ENCODE results near the gene SYNGR3. TPM values are rescaled to one million over a fixed set of nuclear protein-coding genes. Genes with fewer than 3 reads are reported as not detected.

SYNGR3 gene
- total RNA-seq, 1 donor from 2014 or later = 6.0 TPM

DNA sequence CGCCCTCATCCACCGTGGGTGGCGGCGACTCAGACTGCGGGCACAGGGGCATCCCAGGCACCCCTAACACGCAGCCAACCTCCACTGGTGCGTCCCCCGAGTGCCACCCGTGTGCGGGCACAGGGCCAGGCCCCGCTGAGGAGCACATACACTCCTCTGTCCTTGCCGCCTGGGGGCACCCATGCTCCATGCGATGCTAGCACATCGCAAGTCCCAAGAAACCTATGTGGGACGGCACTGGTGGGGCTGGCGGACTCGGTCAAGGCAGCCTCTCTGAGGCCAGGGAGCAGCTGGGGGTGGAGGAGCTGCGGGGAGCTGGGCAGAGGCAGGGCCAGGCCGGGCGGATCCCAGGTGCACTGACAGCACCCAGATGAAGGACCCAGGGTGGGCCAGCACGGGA, 15.9 kb downstream of the SYNGR3 start:
- H3K79me2 ChIP-seq (ENCODE audit: insufficient read depth, low read length) = peaks cover 94% of the 10 kb centered on the region
- H3K36me3 ChIP-seq (ENCODE audit: insufficient read depth, low read length) = peaks cover 2% of the 10 kb centered on the region
- Mint-ChIP-seq H3K4me1 (ENCODE audit: low read depth, unreplicated experiment) (peaks cover 18% of the 10 kb centered on the region), H3K27me3 (ENCODE audit: low read depth, unreplicated experiment) (no peaks in the 10 kb centered on the region), H3K27ac (ENCODE audit: unreplicated experiment) (no peak overlapping the region), H3K36me3 (ENCODE audit: low read depth, unreplicated experiment) (peaks cover 5% of the 10 kb centered on the region), H3K9me3 (ENCODE audit: unreplicated experiment) (no peaks in the 10 kb centered on the region), H3K4me3 (ENCODE audit: unreplicated experiment) (no peak overlapping the region)
- H2AFZ ChIP-seq (ENCODE audit: low read depth, low read length) = no peak overlapping the region
- FAIRE-seq = no peak
- H3K27me3 ChIP-seq (ENCODE audit: insufficient read depth, low read length) = no peaks in the 10 kb centered on the region
- no peak overlapping the region for H3K4me3 ChIP-seq (ENCODE audit: insufficient read depth, low read depth, low read length)
- peaks cover 41% of the 10 kb centered on the region for H3K4me1 ChIP-seq (ENCODE audit: insufficient read depth, low read length)
- no peak overlapping the region for H3K27ac ChIP-seq (ENCODE audit: low read depth, low read length)
- H3K4me2 ChIP-seq (ENCODE audit: low read length) = peak overlapping the region; percentile 15
- H4K20me1 ChIP-seq (ENCODE audit: insufficient read depth, low read length) = peaks cover 77% of the 10 kb centered on the region
- DNase-seq (ENCODE audit: low read depth) = no peak
- H3K9me3 ChIP-seq (ENCODE audit: insufficient read depth, low read depth, low read length) = no peaks in the 10 kb centered on the region
- H3K9ac ChIP-seq (ENCODE audit: low read length) = peak overlapping the region; percentile 10
- no peak for TF ChIP-seq EZH2 (IDR thresholded peaks at IDR 0.05; ENCODE audit: insufficient read depth, low read length)
- TF ChIP-seq, protein P1, sequence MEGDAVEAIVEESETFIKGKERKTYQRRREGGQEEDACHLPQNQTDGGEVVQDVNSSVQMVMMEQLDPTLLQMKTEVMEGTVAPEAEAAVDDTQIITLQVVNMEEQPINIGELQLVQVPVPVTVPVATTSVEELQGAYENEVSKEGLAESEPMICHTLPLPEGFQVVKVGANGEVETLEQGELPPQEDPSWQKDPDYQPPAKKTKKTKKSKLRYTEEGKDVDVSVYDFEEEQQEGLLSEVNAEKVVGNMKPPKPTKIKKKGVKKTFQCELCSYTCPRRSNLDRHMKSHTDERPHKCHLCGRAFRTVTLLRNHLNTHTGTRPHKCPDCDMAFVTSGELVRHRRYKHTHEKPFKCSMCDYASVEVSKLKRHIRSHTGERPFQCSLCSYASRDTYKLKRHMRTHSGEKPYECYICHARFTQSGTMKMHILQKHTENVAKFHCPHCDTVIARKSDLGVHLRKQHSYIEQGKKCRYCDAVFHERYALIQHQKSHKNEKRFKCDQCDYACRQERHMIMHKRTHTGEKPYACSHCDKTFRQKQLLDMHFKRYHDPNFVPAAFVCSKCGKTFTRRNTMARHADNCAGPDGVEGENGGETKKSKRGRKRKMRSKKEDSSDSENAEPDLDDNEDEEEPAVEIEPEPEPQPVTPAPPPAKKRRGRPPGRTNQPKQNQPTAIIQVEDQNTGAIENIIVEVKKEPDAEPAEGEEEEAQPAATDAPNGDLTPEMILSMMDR (IDR thresholded peaks at IDR 0.05; ENCODE audit: insufficient read depth, low read depth, low read length) = no peak

DNA sequence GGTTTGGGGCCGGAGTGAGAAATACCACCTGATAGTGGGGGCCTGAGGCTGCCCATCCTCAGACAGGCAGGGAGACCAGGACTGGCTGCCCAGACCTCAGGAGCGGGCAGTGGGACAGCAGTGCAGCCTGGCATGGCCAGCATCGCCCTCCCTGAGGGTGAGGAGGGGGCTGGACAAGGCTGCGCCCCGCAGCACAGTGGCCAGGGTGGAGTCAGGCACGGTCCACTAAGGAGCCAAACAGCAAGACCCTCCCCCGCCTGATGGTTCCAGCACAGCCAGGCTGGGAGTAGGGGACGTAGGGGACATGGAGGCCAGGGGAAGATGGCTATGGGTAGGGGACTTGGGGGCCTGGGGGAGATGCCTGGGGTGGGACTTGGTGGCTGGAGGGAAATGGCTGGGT, 16.5 kb downstream of the SYNGR3 start:
- Mint-ChIP-seq H3K4me3 (ENCODE audit: unreplicated experiment) (peak overlapping the region; percentile 45), H3K4me1 (ENCODE audit: low read depth, unreplicated experiment) (peaks cover 18% of the 10 kb centered on the region), H3K36me3 (ENCODE audit: low read depth, unreplicated experiment) (peaks cover 3% of the 10 kb centered on the region), H3K9me3 (ENCODE audit: unreplicated experiment) (no peaks in the 10 kb centered on the region), H3K27me3 (ENCODE audit: low read depth, unreplicated experiment) (no peaks in the 10 kb centered on the region), H3K27ac (ENCODE audit: unreplicated experiment) (no peak overlapping the region)
- FAIRE-seq (no peak), DNase-seq (ENCODE audit: low read depth) (no peak)
- Histone ChIP-seq H3K27ac (ENCODE audit: low read depth, low read length) (no peak overlapping the region), H4K20me1 (ENCODE audit: insufficient read depth, low read length) (peaks cover 72% of the 10 kb centered on the region), H3K36me3 (ENCODE audit: insufficient read depth, low read length) (peaks cover 2% of the 10 kb centered on the region), H2AFZ (ENCODE audit: low read depth, low read length) (no peak overlapping the region), H3K4me3 (ENCODE audit: insufficient read depth, low read depth, low read length) (no peak overlapping the region), H3K9me3 (ENCODE audit: insufficient read depth, low read depth, low read length) (no peaks in the 10 kb centered on the region), H3K9ac (ENCODE audit: low read length) (peak overlapping the region; percentile 10), H3K4me2 (ENCODE audit: low read length) (peak overlapping the region; percentile 15), H3K27me3 (ENCODE audit: insufficient read depth, low read length) (no peaks in the 10 kb centered on the region), H3K4me1 (ENCODE audit: insufficient read depth, low read length) (peaks cover 41% of the 10 kb centered on the region), H3K79me2 (ENCODE audit: insufficient read depth, low read length) (peaks cover 91% of the 10 kb centered on the region)
- TF ChIP-seq, protein P1 (IDR thresholded peaks at IDR 0.05; ENCODE audit: insufficient read depth, low read depth, low read length) = no peak
- TF ChIP-seq EZH2 (IDR thresholded peaks at IDR 0.05; ENCODE audit: insufficient read depth, low read length) = no peak

DNA sequence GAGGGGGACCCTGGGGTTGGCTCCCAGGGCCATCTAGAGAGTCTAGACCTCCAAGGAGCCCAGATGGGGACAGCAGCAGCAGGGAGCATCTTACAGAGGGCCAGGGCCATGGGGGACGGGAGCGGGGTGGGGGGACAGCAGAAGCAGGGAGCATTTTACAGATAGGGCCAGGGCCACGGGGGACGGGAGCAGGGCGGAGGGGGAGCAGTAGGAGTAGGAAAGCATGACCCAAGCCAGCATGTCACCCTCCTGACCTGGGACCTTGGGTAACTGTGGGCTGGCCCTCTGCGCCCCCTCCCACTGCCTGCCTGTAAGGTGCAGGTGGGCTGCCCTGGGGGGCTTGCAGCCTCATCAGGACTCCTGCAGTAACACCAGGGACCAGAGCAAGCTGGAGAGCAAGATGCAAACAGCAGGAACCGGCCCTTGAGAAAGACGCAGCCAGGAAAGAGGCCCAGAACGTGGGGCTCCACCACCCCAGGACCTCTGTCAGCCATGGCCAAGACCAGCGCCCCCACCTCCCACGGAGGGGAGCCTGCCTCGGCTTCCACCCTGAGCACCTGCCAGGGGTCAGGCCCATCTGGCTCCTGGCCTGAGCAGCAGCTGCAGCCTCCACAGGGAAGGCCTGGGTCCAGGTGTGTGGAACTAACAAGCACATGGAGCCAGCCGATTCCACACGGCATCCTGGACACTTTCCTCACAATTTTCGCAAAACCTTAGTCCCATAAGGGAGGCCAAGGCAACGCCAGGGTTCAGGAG, 17.5 kb downstream of the SYNGR3 start:
- DNase-seq (ENCODE audit: low read depth) = no peak
- peaks cover 67% of the 10 kb centered on the region for H4K20me1 ChIP-seq (ENCODE audit: insufficient read depth, low read length)
- H3K36me3 ChIP-seq (ENCODE audit: insufficient read depth, low read length) = no peaks in the 10 kb centered on the region
- H3K27ac ChIP-seq (ENCODE audit: low read depth, low read length) = no peak overlapping the region
- no peak overlapping the region for H3K27ac Mint-ChIP-seq (ENCODE audit: unreplicated experiment)
- H3K27me3 ChIP-seq (ENCODE audit: insufficient read depth, low read length) = no peaks in the 10 kb centered on the region
- H3K4me1 ChIP-seq (ENCODE audit: insufficient read depth, low read length) = peaks cover 41% of the 10 kb centered on the region
- H3K4me1 Mint-ChIP-seq (ENCODE audit: low read depth, unreplicated experiment) = peaks cover 18% of the 10 kb centered on the region
- H3K79me2 ChIP-seq (ENCODE audit: insufficient read depth, low read length) = peaks cover 82% of the 10 kb centered on the region
- no peak overlapping the region for H2AFZ ChIP-seq (ENCODE audit: low read depth, low read length)
- peak overlapping the region; percentile 100 for H3K4me2 ChIP-seq (ENCODE audit: low read length)
- FAIRE-seq = no peak
- H3K9ac ChIP-seq (ENCODE audit: low read length) = peak overlapping the region; percentile 94
- H3K4me3 Mint-ChIP-seq (ENCODE audit: unreplicated experiment) = peak overlapping the region; percentile 90
- no peaks in the 10 kb centered on the region for H3K9me3 ChIP-seq (ENCODE audit: insufficient read depth, low read depth, low read length)
- peak overlapping the region; percentile 88 for H3K4me3 ChIP-seq (ENCODE audit: insufficient read depth, low read depth, low read length)
- TF ChIP-seq EZH2 (IDR thresholded peaks at IDR 0.05; ENCODE audit: insufficient read depth, low read length) = no peak
- TF ChIP-seq, protein P1 (IDR thresholded peaks at IDR 0.05; ENCODE audit: insufficient read depth, low read depth, low read length) = no peak
- H3K9me3 Mint-ChIP-seq (ENCODE audit: unreplicated experiment) = no peaks in the 10 kb centered on the region
- H3K36me3 Mint-ChIP-seq (ENCODE audit: low read depth, unreplicated experiment) = peaks cover 2% of the 10 kb centered on the region
- no peaks in the 10 kb centered on the region for H3K27me3 Mint-ChIP-seq (ENCODE audit: low read depth, unreplicated experiment)
